A673 (cell line): ENCODE measurements around the gene APCDD1L. TPM values are rescaled to one million over a fixed set of nuclear protein-coding genes. Genes with fewer than 3 reads are reported as not detected.

Source experiments
- BruUV-seq: library from RNA; stranded (reverse); fragments of 400-500 nt; replicated peaks from 2 replicates; lab custom pipeline; 2021; lab: Mats Ljungman, UMichigan
- CTCF ChIA-PET: fragments of 300-600 bp; sonication (Branson Sonifier 250); formaldehyde crosslinking; loops from one replicate; lab custom pipeline; 2022; ENCODE audit warnings: antibody characterized with exemption; lab: Charles Lee
- POLR2A ChIA-PET: fragments of 300-600 bp; sonication (Branson Sonifier 250); formaldehyde crosslinking; loops from one replicate; lab custom pipeline; 2022; ENCODE audit warnings: antibody characterized with exemption; ENCODE audit not compliant: low non-redundant PET; lab: Charles Lee
- DNase-seq: peaks from one replicate; pipeline ENCODE4 v3.0.0-alpha.2; 2015; ENCODE audit warnings: low spot score
- H3K27ac ChIP-seq: fragments of 200-600 bp; sonication (generic); 2 replicates; pipeline ENCODE4 v1.5.1; 2016; ENCODE audit warnings: mixed run types, low read depth, mild to moderate bottlenecking, mixed read lengths, antibody characterized with exemption, low read length; ENCODE audit not compliant: poor library complexity, severe bottlenecking
- H3K27me3 ChIP-seq: fragments of 200-600 bp; sonication (generic); replicated peaks from 2 replicates; pipeline ENCODE4 v1.6.1; 2017; ENCODE audit warnings: mixed run types, low read depth, mild to moderate bottlenecking, mixed read lengths, antibody characterized with exemption, low read length; ENCODE audit not compliant: insufficient read depth, poor library complexity
- H3K36me3 ChIP-seq: fragments of 200-600 bp; sonication (generic); 2 replicates; pipeline ENCODE4 v1.6.1; 2016; ENCODE audit warnings: mixed run types, mild to moderate bottlenecking, mixed read lengths, antibody characterized with exemption, low read length; ENCODE audit not compliant: insufficient read depth, poor library complexity, severe bottlenecking
- H3K4me1 ChIP-seq: fragments of 200-600 bp; sonication (generic); 2 replicates; pipeline ENCODE4 v1.6.1; 2017; ENCODE audit warnings: mixed run types, mild to moderate bottlenecking, mixed read lengths, antibody characterized with exemption, low read length; ENCODE audit not compliant: insufficient read depth, poor library complexity, severe bottlenecking
- H3K4me3 ChIP-seq: fragments of 200-600 bp; sonication (generic); 2 replicates; pipeline ENCODE4 v1.5.1; 2016; ENCODE audit warnings: low read depth, mixed run types, mild to moderate bottlenecking, mixed read lengths, low read length; ENCODE audit not compliant: poor library complexity, severe bottlenecking
- H3K9me3 ChIP-seq: fragments of 200-600 bp; sonication (generic); 2 replicates; pipeline ENCODE4 v1.6.1; 2016; ENCODE audit warnings: mixed run types, low read depth, mild to moderate bottlenecking, mixed read lengths, antibody characterized with exemption, low read length; ENCODE audit not compliant: poor library complexity, severe bottlenecking
- EZH2 ChIP-seq: fragments of 200-600 bp; sonication (generic); IDR thresholded peaks from 2 replicates; pipeline ENCODE4 v1.6.1; 2017; ENCODE audit warnings: borderline replicate concordance, low read depth, mild to moderate bottlenecking, mixed read lengths, antibody characterized with exemption, low read length; ENCODE audit not compliant: poor library complexity, severe bottlenecking
- intact Hi-C: fragments of 100-400 bp; cut with micrococcal nuclease; formaldehyde crosslinking; loops from one replicate; pipeline ENCODE4 v1.10.0; 2022; ENCODE audit not compliant: unreplicated experiment
- total RNA-seq: library from RNA; stranded (reverse); gene quantifications from 2 replicates; pipeline ENCODE4 v1.2.3, GENCODE V29; 2021
- TF ChIP-seq, protein P1 (sequence below): fragments of 300-800, 200-600 bp; sonication (generic); conservative IDR thresholded peaks from 2 replicates; pipeline ENCODE4 v1.5.1; 2017; ENCODE audit warnings: low read depth, mild to moderate bottlenecking, antibody characterized with exemption, low read length, moderate library complexity, mixed read lengths

APCDD1L gene
- total RNA-seq, 1 experiment from 2014 or later = not detected

DNA sequence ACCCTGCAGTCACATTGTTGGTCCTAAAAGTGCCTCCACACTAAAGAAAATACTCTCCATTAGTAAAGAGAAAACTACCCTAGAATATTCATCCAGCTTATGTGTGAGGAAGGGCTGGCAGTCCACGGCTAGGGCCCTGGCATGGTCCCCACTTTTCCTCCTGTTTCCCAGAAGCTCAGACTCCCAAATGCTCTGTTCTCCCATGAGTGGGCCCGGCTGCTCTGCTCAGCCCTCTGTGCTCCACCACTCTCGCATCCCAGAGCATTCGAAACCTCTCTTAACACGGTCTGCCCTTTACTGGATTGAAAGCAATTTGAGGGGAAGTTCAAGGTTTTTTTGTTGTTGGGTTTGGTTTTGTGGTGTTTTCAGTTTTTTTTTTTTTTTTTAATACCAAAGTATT lies 61.8 kb downstream of the APCDD1L start:
- no peaks in the 10 kb centered on the region for H3K9me3 ChIP-seq
- ChIA-PET CTCF (no interaction called here), POLR2A (no interaction called here)
- H3K4me1 ChIP-seq = no peaks in the 10 kb centered on the region
- intact Hi-C loops = no loop called here
- H3K27me3 ChIP-seq = no peaks in the 10 kb centered on the region
- no peak for TF ChIP-seq EZH2
- TF ChIP-seq, protein P1, sequence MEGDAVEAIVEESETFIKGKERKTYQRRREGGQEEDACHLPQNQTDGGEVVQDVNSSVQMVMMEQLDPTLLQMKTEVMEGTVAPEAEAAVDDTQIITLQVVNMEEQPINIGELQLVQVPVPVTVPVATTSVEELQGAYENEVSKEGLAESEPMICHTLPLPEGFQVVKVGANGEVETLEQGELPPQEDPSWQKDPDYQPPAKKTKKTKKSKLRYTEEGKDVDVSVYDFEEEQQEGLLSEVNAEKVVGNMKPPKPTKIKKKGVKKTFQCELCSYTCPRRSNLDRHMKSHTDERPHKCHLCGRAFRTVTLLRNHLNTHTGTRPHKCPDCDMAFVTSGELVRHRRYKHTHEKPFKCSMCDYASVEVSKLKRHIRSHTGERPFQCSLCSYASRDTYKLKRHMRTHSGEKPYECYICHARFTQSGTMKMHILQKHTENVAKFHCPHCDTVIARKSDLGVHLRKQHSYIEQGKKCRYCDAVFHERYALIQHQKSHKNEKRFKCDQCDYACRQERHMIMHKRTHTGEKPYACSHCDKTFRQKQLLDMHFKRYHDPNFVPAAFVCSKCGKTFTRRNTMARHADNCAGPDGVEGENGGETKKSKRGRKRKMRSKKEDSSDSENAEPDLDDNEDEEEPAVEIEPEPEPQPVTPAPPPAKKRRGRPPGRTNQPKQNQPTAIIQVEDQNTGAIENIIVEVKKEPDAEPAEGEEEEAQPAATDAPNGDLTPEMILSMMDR = no peak
- no peaks in the 10 kb centered on the region for H3K36me3 ChIP-seq
- no peak for DNase-seq
- no peak overlapping the region for H3K4me3 ChIP-seq
- H3K27ac ChIP-seq = no peak overlapping the region
- BruUV-seq = no TSS peak

DNA sequence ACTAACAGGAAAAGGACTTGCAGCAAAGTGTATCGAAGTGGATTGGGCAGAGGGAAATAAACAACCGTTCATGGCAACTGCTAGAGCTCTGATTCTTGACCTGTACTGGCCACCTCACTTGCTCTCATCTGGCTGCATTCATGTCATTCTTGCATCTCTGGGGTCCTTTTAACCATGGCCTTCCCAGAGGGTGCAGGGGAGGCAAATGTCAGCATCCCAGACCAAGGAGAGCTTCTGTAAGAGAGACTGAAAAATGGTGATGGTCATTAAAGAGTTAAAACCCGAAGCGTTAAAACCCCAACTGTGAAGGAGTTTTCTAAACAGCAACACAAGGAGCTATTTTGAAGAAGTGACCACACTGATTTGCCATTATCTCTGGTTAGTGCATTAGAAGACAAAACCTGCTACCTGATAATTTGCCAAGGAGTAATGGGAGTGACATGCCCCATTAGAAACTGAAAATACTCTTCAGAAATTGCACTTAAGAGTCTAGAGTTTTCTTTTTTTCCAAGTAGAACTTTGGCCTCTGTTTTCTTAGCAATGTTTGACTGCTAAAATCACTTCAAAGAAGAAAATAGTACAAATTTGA lies 62.4 kb downstream of the APCDD1L start:
- Histone ChIP-seq H3K27me3 (no peaks in the 10 kb centered on the region), H3K4me3 (no peak overlapping the region), H3K36me3 (no peaks in the 10 kb centered on the region), H3K27ac (no peak overlapping the region), H3K9me3 (no peaks in the 10 kb centered on the region), H3K4me1 (no peaks in the 10 kb centered on the region)
- ChIA-PET POLR2A (no interaction called here), CTCF (no interaction called here)
- DNase-seq = no peak
- BruUV-seq = no TSS peak
- intact Hi-C loops = no loop called here
- TF ChIP-seq EZH2 = no peak
- TF ChIP-seq, protein P1 = no peak

DNA sequence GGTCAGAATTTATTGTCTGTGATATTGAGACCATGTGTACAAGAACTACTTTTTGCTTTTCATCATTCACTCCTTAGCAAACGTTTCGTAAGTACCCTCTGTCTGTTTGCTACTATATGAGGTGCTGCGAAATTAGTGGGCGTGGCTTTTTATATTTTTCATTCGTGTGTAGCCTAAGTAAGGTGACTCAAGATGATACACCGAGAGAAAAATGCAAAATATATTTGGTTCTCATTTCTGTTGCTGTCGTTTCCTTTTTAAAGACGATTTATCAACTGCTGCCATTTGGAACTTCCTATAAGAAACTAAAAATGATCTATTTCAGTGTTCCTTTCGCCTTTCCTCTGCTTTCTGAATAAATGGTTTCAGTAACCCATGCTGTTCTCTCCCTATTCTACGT lies 64.9 kb downstream of the APCDD1L start:
- Histone ChIP-seq H3K27ac (no peak overlapping the region), H3K9me3 (no peaks in the 10 kb centered on the region), H3K4me1 (no peaks in the 10 kb centered on the region), H3K27me3 (no peaks in the 10 kb centered on the region), H3K36me3 (peaks cover 8% of the 10 kb centered on the region), H3K4me3 (no peak overlapping the region)
- POLR2A ChIA-PET = no interaction called here
- intact Hi-C loops = no loop called here
- no peak for DNase-seq
- no TSS peak for BruUV-seq
- TF ChIP-seq, protein P1 = no peak
- no peak for TF ChIP-seq EZH2
- CTCF ChIA-PET = no interaction called here
